ENCODE data around the gene ASPSCR1. TPM values are rescaled to one million over a fixed set of nuclear protein-coding genes. Genes with fewer than 3 reads are reported as not detected.
A peak's percentile ranks its signal among the peaks of the same experiment; 100 is the strongest.

The ASPSCR1 gene
- total and polyA plus RNA-seq, 2 of the 13 experiments (the other 11 are each of a cell fraction or from before 2014, with no cell fraction given), result 274 to 314 TPM

GRCh38 chr17:81977211-81977808 lies at the start of gene ASPSCR1 (continued):
- no peak for TF ChIP-seq REST (IDR thresholded peaks at IDR 0.05; ENCODE audit: borderline replicate concordance in 1 of 2, low read depth in 1 of 2, low read length in 2 of 2)
- no peak for TF ChIP-seq ZNF180 (CRISPR knock-in tag; IDR thresholded peaks at IDR 0.05; ENCODE audit: borderline replicate concordance, low read depth)
- no peak for TF ChIP-seq PAX8 (CRISPR knock-in tag; IDR thresholded peaks at IDR 0.05; ENCODE audit: borderline replicate concordance)
- no peak for TF ChIP-seq HNRNPUL1 (IDR thresholded peaks at IDR 0.05; ENCODE audit: low read depth, low read length)
- no peak for TF ChIP-seq ZBTB3 (CRISPR knock-in tag; IDR thresholded peaks at IDR 0.05; ENCODE audit: borderline replicate concordance, low read depth)
- TF ChIP-seq ZNF615 (CRISPR knock-in tag; IDR thresholded peaks at IDR 0.05; ENCODE audit: borderline replicate concordance), result no peak
- TF ChIP-seq ZNF292 (CRISPR knock-in tag; IDR thresholded peaks at IDR 0.05; ENCODE audit: borderline replicate concordance, low read depth), result no peak
- peak; percentile 93 for TF ChIP-seq ZNF709 (CRISPR knock-in tag; IDR thresholded peaks at IDR 0.05)
- peak; percentile 26; the same call in 1 of the 2 replicates for TF ChIP-seq ZBTB42 (CRISPR knock-in tag; IDR thresholded peaks at IDR 0.05)
- peak; percentile 41; the same call in 1 of the 2 replicates for TF ChIP-seq ZNF670 (CRISPR knock-in tag; IDR thresholded peaks at IDR 0.05; ENCODE audit: borderline replicate concordance)
- TF ChIP-seq GMEB1 (CRISPR knock-in tag; IDR thresholded peaks at IDR 0.05; ENCODE audit: borderline replicate concordance), result peak; percentile 95
- no peak; the same call in 1 of the 2 replicates for TF ChIP-seq JDP2 (CRISPR knock-in tag; IDR thresholded peaks at IDR 0.05; ENCODE audit: borderline replicate concordance)
- TF ChIP-seq ZNF7 (CRISPR knock-in tag; IDR thresholded peaks at IDR 0.05), result no peak
- TF ChIP-seq ZNF720 (CRISPR knock-in tag; IDR thresholded peaks at IDR 0.05), result 0 out of 2 replicates have a peak, but pooled peaks have one; percentile 65
- no peak for TF ChIP-seq ZNF512B (CRISPR knock-in tag; IDR thresholded peaks at IDR 0.05; ENCODE audit: borderline replicate concordance)
- TF ChIP-seq ELF4 (CRISPR knock-in tag; IDR thresholded peaks at IDR 0.05; ENCODE audit: borderline replicate concordance), result peak; percentile 94
- no peak for TF ChIP-seq IKZF1 (IDR thresholded peaks at IDR 0.05)
- TF ChIP-seq ZNF569 (CRISPR knock-in tag; IDR thresholded peaks at IDR 0.05; ENCODE audit: borderline replicate concordance), result no peak
- TF ChIP-seq ZNF563 (CRISPR knock-in tag; IDR thresholded peaks at IDR 0.05), result peak; percentile 91
- TF ChIP-seq ZMYM2 (CRISPR knock-in tag; IDR thresholded peaks at IDR 0.05), result peak; percentile 3; the same call in 1 of the 2 replicates
- TF ChIP-seq BATF2 (CRISPR knock-in tag; IDR thresholded peaks at IDR 0.05), result no peak
